Ovary (tissue), 3 donors: ENCODE results near the gene SNX13.

Source experiments
- EP300 ChIP-seq: sonication (generic); formaldehyde crosslinking; IDR thresholded peaks from one replicate; pipeline ENCODE4 v1.6.1; 2017; ENCODE audit warnings: antibody characterized with exemption
- POLR2A ChIP-seq: fragments of 450-650 bp; IDR thresholded peaks from one replicate; pipeline ENCODE4 v1.6.1; 2017; ENCODE audit warnings: antibody characterized with exemption, mild to moderate bottlenecking, moderate library complexity
- TF ChIP-seq, protein P1 (sequence below), 3 donors: fragments of 450-650 bp in 2 of 3; fragments of 200-600 bp in 1 of 3; IDR thresholded peaks; one replicate each; pipeline versions ENCODE4 v1.5.1 to v1.8.0; 2016 to 2022; ENCODE audit warnings: antibody characterized with exemption in 3 of 3, mild to moderate bottlenecking in 1 of 3
- donor health status: DM: no; HTN: no; CAD: no.

DNA sequence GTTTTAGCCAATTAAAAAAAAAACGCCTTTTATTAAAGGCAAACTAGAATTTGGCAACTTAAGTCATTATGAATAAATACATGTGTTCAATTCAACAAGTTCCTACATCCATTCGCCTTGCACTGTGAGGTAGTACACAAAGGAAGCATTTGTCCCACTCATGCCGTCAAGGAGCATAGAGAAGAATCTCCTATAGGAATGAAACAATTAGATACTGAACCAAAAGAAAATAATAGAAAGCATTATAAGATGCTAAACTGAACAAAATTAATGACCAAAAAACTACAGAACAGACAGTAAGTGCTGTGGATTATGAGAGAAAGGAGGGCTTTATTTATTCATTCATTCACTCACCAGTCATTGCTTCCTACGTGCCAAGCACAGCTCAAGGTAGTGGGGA lies 42.2 kb downstream of the SNX13 start:
- TF ChIP-seq, protein P1, sequence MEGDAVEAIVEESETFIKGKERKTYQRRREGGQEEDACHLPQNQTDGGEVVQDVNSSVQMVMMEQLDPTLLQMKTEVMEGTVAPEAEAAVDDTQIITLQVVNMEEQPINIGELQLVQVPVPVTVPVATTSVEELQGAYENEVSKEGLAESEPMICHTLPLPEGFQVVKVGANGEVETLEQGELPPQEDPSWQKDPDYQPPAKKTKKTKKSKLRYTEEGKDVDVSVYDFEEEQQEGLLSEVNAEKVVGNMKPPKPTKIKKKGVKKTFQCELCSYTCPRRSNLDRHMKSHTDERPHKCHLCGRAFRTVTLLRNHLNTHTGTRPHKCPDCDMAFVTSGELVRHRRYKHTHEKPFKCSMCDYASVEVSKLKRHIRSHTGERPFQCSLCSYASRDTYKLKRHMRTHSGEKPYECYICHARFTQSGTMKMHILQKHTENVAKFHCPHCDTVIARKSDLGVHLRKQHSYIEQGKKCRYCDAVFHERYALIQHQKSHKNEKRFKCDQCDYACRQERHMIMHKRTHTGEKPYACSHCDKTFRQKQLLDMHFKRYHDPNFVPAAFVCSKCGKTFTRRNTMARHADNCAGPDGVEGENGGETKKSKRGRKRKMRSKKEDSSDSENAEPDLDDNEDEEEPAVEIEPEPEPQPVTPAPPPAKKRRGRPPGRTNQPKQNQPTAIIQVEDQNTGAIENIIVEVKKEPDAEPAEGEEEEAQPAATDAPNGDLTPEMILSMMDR (IDR thresholded peaks at IDR 0.05), result no peak
- TF ChIP-seq POLR2A, result no peak
- TF ChIP-seq EP300, result no peak
